ENCODE measurements around the gene PLCL2.

DNA sequence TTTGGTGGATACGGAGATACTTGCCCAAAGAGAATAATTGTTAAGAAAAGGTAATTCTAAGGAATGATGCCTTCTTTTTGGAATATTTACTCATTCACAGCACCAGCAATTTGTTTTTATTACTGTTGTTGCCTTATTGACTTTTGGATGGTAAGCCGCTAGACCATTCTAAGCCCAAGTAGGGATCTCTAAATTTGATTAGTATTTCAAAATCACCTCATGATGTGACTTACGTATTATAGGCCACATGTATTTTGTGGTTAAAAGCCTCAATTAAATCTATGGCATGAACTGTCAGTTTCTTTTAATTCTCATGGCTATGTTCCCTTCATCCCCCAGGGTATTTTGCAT is 94.1 kb downstream of the PLCL2 start:
- no peak for TF ChIP-seq CTCF (IDR thresholded peaks at IDR 0.05; ENCODE audit: extremely low read depth in 1 of 2, insufficient read depth in 1 of 2, low read depth in 1 of 2, low read length in 2 of 2)
- no peak for TF ChIP-seq POLR2AphosphoS5 (IDR thresholded peaks at IDR 0.05; ENCODE audit: insufficient read depth, low read depth, low read length)
- no peak for TF ChIP-seq EZH2 (IDR thresholded peaks at IDR 0.05; ENCODE audit: borderline replicate concordance, low read depth, low read length, severe bottlenecking)
